ENCODE results near the gene DCLK1.

GRCh38 chr13:35814605-35815011, 316.6 kb downstream of the DCLK1 start:
- no peak for TF ChIP-seq CTCF (IDR thresholded peaks at IDR 0.05; ENCODE audit: low read depth, low read length, missing input control)
- no peak for TF ChIP-seq MAX (IDR thresholded peaks at IDR 0.05)
